HepG2 (cell line): Measurements from ENCODE around the gene TBX15. TPM values are rescaled to one million over a fixed set of nuclear protein-coding genes. Genes with fewer than 3 reads are reported as not detected.

Experiments used
- ELF4 ChIP-seq: sonication (generic); formaldehyde crosslinking; IDR thresholded peaks from 2 replicates; pipeline ENCODE4 v1.5.0; 2020; ENCODE audit warnings: missing genetic modification reagents, mild to moderate bottlenecking, moderate library complexity, borderline replicate concordance
- GFI1 ChIP-seq: sonication (generic); formaldehyde crosslinking; IDR thresholded peaks from 2 replicates; pipeline ENCODE4 v1.5.0; 2020; ENCODE audit warnings: missing genetic modification reagents, mild to moderate bottlenecking, borderline replicate concordance
- HNRNPK ChIP-seq: fragments of 200-400 bp; formaldehyde crosslinking; IDR thresholded peaks from 2 replicates; pipeline ENCODE4 v1.6.1; 2018; ENCODE audit warnings: low read length, low read depth, moderate library complexity, mild to moderate bottlenecking; ENCODE audit not compliant: poor library complexity, severe bottlenecking
- KDM2A ChIP-seq: sonication (generic); formaldehyde crosslinking; IDR thresholded peaks from 2 replicates; pipeline ENCODE4 v1.4.0; 2020; ENCODE audit warnings: low read depth, missing genetic modification reagents, borderline replicate concordance
- KLF16 ChIP-seq, 2 experiments: sonication (generic) in 1 of 2; formaldehyde crosslinking in 1 of 2; IDR thresholded peaks; 2 replicates each; pipeline versions ENCODE4 v1.6.1 to v1.8.0; 2016 to 2023; ENCODE audit warnings: missing genetic modification reagents in 2 of 2, missing compliant biosample characterization in 1 of 2
- MLLT10 ChIP-seq: sonication (generic); formaldehyde crosslinking; IDR thresholded peaks from 2 replicates; pipeline ENCODE4 v1.4.0; 2020; ENCODE audit warnings: missing genetic modification reagents
- MZF1 ChIP-seq: sonication (generic); formaldehyde crosslinking; IDR thresholded peaks from 2 replicates; pipeline ENCODE4 v1.8.1; 2023; ENCODE audit warnings: mild to moderate bottlenecking, missing genetic modification reagents, borderline replicate concordance
- POLR2AphosphoS2 ChIP-seq: IDR thresholded peaks from 2 replicates; pipeline ENCODE4 v1.6.1; 2011; ENCODE audit warnings: low read depth, low read length, improper control_type of control experiment
- SIN3A ChIP-seq: IDR thresholded peaks from 2 replicates; pipeline ENCODE4 v1.6.1; 2011; ENCODE audit warnings: low read depth, mild to moderate bottlenecking, control low read depth, low read length, borderline replicate concordance
- THAP8 ChIP-seq: sonication (generic); formaldehyde crosslinking; IDR thresholded peaks from 2 replicates; pipeline ENCODE4 v1.5.1; 2020; ENCODE audit warnings: missing genetic modification reagents, mild to moderate bottlenecking, borderline replicate concordance
- ZFX ChIP-seq: sonication (generic); formaldehyde crosslinking; IDR thresholded peaks from 2 replicates; pipeline ENCODE4 v1.4.0; 2020; ENCODE audit warnings: mild to moderate bottlenecking, low read depth, missing genetic modification reagents, moderate library complexity
- ZNF205 ChIP-seq: IDR thresholded peaks from 2 replicates; pipeline ENCODE4 v1.6.1; 2018; ENCODE audit warnings: missing biosample characterization, missing genetic modification reagents
- ZNF263 ChIP-seq: sonication (generic); formaldehyde crosslinking; IDR thresholded peaks from 2 replicates; pipeline ENCODE4 v1.4.0; 2020; ENCODE audit warnings: missing genetic modification reagents
- ZNF280D ChIP-seq: sonication (generic); formaldehyde crosslinking; IDR thresholded peaks from 2 replicates; pipeline ENCODE4 v1.5.1; 2020; ENCODE audit warnings: mild to moderate bottlenecking, missing genetic modification reagents
- ZNF557 ChIP-seq: sonication (generic); formaldehyde crosslinking; IDR thresholded peaks from 2 replicates; pipeline ENCODE4 v1.4.0; 2020; ENCODE audit warnings: missing genetic modification reagents
- ZNF776 ChIP-seq: sonication (generic); formaldehyde crosslinking; IDR thresholded peaks from 2 replicates; pipeline ENCODE4 v1.4.0; 2020; ENCODE audit warnings: mild to moderate bottlenecking, missing genetic modification reagents
- ZNF780A ChIP-seq: sonication (generic); formaldehyde crosslinking; IDR thresholded peaks from 2 replicates; pipeline ENCODE4 v1.8.0; 2022; ENCODE audit warnings: mild to moderate bottlenecking, missing genetic modification reagents, moderate library complexity
- polyA plus RNA-seq, 8 experiments: library from polyadenylated mRNA; depleted of rRNA in 3 of 8; stranded (reverse) in 7 of 8; unstranded in 1 of 8; fragments of >200 nt; fragmentation: Illumina TruSeq in 4 of 8; extraction: Trizol in 4 of 8; gene quantifications; 2 replicates each; pipeline versions ENCODE4 v1.2.1 to v1.2.3, GENCODE V29; 2011 to 2016; ENCODE audit warnings: low read depth in 4 of 8, missing spikeins in 1 of 8, mixed read lengths in 1 of 8; ENCODE audit not compliant: insufficient read depth in 1 of 8
- total RNA-seq, 5 experiments: library from RNA; depleted of rRNA; stranded (reverse); fragments of >200 nt; fragmentation: Illumina TruSeq; extraction: Trizol; gene quantifications; 2 replicates each; pipeline ENCODE4 v1.2.3, GENCODE V29; 2016; ENCODE audit warnings: low read depth in 1 of 5

Gene TBX15
- total and polyA plus RNA-seq, 2 of the 13 experiments (the other 11 are each of a cell fraction or from before 2014, with no cell fraction given) = 0.42 to 1.9 TPM

- TF ChIP-seq HNRNPK = no peak
- no peak for TF ChIP-seq POLR2AphosphoS2
- no peak for TF ChIP-seq ELF4 (CRISPR knock-in tag)
- no peak for TF ChIP-seq ZNF776
- TF ChIP-seq ZNF557 (CRISPR knock-in tag) = 0 out of 2 replicates have a peak, but pooled peaks have one; percentile 28
- TF ChIP-seq ZNF205 (CRISPR knock-in tag) = peak; percentile 67; the same call in 1 of the 2 replicates
- no peak for TF ChIP-seq MZF1 (CRISPR knock-in tag)
- TF ChIP-seq ZNF280D = peak; percentile 98
- TF ChIP-seq ZFX (CRISPR knock-in tag) = peak; percentile 35; the same call in 1 of the 2 replicates
- no peak for TF ChIP-seq ZNF780A (CRISPR knock-in tag)
- TF ChIP-seq MLLT10 (CRISPR knock-in tag) = no peak
- TF ChIP-seq KDM2A (CRISPR knock-in tag) = peak; percentile 51; the same call in 1 of the 2 replicates
- TF ChIP-seq SIN3A = no peak
- peak in 1 of 2 experiments; percentile 97; a peak in 2 of 4 replicates for TF ChIP-seq KLF16 (CRISPR knock-in tag; IDR thresholded peaks at IDR 0.05)
- TF ChIP-seq THAP8 (CRISPR knock-in tag) = no peak
- peak; percentile 59; the same call in 1 of the 2 replicates for TF ChIP-seq ZNF263 (CRISPR knock-in tag)
- 0 out of 2 replicates have a peak, but pooled peaks have one; percentile 23 for TF ChIP-seq GFI1
Observed at GRCh38 chr1:118963456-118964430, 24.4 kb downstream of the TBX15 start (continued).
